Activated CD4-positive, alpha-beta T cell treated with anti-CD3 and anti-CD28 coated beads, Interleukin-10, Interleukin-2, amounts not matched to agents 100 ng/mL and 50 ng/mL, durations not matched to agents 16 hours and 8 hours (primary cell): ENCODE results near the gene IL36RN.
A peak's percentile ranks its signal among the peaks of the same experiment; 100 is the strongest.

Source experiments
- DNase-seq: peaks from one replicate; pipeline ENCODE4 v3.0.0-alpha.2; 2020

The IL36RN gene

GRCh38 chr2:113104054-113104611, 45.1 kb downstream of the IL36RN start:
- DNase-seq, result peak; percentile 26

GRCh38 chr2:113105047-113105785, 46.2 kb downstream of the IL36RN start:
- DNase-seq, result peak; percentile 55

DNA sequence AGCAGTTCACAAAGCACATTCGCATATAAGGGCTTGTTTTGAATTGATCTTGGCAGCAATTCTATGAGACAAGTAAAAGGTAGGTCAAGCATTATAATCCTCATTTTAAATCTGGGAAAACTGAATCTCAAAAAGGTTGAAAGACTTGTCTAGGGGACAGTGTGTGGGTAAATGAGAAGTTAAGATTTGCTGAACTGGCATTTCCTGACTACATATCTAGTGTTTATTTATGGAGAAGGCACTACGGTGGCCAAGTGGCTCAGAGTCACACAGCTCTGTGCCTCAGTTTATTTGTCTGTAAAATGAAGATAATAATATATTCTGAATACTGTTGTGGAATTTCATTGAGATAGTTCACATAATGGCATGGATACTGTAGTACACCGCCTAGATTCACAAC, 52.1 kb downstream of the IL36RN start:
- DNase-seq, result no peak

- no peak for DNase-seq
Measured at GRCh38 chr2:113111823-113112287, 52.9 kb downstream of the IL36RN start.

DNA sequence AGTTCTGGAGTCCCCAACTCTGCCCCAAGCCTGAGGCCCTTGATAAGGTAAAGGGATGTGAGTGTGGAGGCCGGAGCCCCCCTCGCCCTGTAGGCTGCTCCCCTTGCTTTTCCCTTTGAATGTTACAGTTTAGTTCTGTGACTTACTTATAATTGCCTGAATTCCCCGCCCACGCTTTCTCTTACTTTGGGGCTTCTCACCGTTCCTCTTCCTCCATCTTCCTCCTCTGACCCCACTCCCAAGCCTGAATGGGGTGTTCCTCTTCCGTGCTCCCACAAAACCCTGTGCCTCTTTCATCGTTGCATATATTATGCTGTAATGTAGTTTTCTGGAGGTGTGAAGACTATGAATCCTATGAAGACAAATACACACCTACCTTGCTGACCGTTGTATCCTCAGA, 53.4 kb downstream of the IL36RN start:
- DNase-seq, result no peak

GRCh38 chr2:113112871-113113270, 53.9 kb downstream of the IL36RN start:
- no peak for DNase-seq

DNA sequence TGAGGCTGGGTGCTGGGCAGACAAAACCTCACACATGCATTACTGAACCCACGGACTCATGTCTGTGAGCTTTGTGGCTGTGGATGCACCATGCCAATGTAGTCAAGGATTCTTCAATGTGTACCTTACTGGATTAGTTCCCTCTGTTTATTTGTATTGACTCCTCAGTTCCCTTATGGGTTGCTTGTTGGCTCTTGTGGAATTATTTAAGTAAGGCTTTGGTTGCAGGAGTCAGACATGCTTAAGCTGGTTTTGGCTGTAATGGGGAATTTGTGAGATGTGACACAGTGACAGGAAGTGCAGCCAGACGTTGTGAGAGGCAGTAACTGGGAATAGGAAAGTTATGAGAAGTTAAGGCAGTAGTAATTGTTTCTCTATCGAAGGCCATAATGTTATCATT, 54.8 kb downstream of the IL36RN start:
- DNase-seq, result no peak
